ENCODE data around the gene MEGF11. TPM values are rescaled to one million over a fixed set of nuclear protein-coding genes. Genes with fewer than 3 reads are reported as not detected.

Gene MEGF11
- total and polyA plus RNA-seq, 9 donors: 0.04 to 11.4 (median 0.40) TPM; not detected in 2

DNA sequence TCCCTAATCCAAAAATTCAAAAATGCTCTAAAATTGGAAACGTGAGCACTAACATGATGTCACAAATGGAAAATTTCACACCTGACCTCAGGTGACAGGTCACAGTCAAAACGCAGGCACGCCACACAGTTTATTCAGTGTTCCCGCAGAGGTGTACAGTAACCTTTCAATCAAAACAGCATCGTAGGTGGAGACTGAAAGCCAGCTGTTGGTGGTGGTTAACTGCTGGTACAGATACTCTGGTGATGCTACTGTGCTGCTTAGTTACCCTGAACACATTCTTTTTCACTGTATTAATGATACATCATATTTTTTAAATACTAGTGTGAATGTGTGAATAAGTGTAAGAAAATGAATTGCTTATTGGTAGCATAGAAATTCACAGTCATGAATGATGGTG lies 360.5 kb downstream of the MEGF11 start:
- no peaks in the 10 kb centered on the region for H3K36me3 ChIP-seq
- no peaks in the 10 kb centered on the region for H3K27me3 ChIP-seq
- WGBS, 3 donors: 87 to 90% (median 90%) methylated on average over 5 of the region's 5 CpGs
- intact Hi-C loops (cut with DNase I): no loop called here
- no peaks in the 10 kb centered on the region for H3K9me3 ChIP-seq
- no peak for DNase-seq
- no peak overlapping the region for H3K4me3 ChIP-seq
- TF ChIP-seq, protein P1, sequence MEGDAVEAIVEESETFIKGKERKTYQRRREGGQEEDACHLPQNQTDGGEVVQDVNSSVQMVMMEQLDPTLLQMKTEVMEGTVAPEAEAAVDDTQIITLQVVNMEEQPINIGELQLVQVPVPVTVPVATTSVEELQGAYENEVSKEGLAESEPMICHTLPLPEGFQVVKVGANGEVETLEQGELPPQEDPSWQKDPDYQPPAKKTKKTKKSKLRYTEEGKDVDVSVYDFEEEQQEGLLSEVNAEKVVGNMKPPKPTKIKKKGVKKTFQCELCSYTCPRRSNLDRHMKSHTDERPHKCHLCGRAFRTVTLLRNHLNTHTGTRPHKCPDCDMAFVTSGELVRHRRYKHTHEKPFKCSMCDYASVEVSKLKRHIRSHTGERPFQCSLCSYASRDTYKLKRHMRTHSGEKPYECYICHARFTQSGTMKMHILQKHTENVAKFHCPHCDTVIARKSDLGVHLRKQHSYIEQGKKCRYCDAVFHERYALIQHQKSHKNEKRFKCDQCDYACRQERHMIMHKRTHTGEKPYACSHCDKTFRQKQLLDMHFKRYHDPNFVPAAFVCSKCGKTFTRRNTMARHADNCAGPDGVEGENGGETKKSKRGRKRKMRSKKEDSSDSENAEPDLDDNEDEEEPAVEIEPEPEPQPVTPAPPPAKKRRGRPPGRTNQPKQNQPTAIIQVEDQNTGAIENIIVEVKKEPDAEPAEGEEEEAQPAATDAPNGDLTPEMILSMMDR (IDR thresholded peaks at IDR 0.05): no peak
- no peak for TF ChIP-seq POLR2A (IDR thresholded peaks at IDR 0.05)
- no peak for TF ChIP-seq EP300 (IDR thresholded peaks at IDR 0.05)
- no peak overlapping the region for H3K27ac ChIP-seq
- no peaks in the 10 kb centered on the region for H3K4me1 ChIP-seq (ENCODE audit: insufficient read depth)

DNA sequence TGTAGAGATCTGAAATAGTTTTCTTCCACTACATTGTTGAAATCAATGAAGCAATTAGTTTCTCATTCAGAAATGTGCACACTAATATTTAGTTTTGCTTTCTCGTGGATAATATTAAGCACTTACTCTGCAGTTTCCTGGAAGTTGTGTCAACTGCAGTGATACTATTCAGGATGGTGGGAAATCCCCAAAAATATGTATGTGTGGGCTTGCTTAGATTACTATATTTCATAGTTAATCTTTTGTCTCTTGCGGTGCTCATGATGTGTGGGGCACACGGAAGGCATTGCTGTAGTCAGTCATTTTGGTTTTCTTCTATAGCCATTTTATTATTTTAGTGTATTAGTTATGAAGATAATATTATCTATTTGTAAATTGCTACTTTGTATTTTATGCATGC lies 364.6 kb downstream of the MEGF11 start:
- Histone ChIP-seq H3K27me3 (no peaks in the 10 kb centered on the region), H3K27ac (no peak overlapping the region), H3K36me3 (no peaks in the 10 kb centered on the region), H3K4me3 (no peak overlapping the region), H3K9me3 (no peaks in the 10 kb centered on the region), H3K4me1 (ENCODE audit: insufficient read depth) (no peaks in the 10 kb centered on the region)
- no peak for DNase-seq
- intact Hi-C loops (cut with DNase I): no loop called here
- WGBS, 3 donors: 73 to 76% (median 76%) methylated on average over 3 of the region's 3 CpGs
- TF ChIP-seq POLR2A (IDR thresholded peaks at IDR 0.05) (no peak), EP300 (IDR thresholded peaks at IDR 0.05) (no peak)
- TF ChIP-seq, protein P1 (IDR thresholded peaks at IDR 0.05): no peak

DNA sequence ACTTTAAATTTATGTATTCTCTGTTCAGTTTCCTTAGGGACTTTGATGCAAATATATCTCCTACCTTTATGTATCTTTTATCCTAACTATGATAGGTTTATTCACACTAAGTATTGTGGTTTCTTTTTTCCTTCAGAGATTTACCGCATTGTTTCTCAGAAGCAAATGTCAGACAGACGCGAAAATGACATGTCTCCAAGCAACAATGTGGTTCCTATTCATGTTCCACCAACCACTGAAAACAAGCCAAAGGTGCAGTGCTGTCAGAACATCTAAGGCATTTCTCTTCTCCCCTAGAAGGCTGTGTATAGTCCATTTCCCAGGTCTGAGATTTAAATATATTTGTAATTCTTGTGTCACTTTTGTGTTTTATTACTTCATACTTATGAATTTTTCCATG lies 366.0 kb downstream of the MEGF11 start:
- no peak for DNase-seq
- Histone ChIP-seq H3K27ac (no peak overlapping the region), H3K9me3 (no peaks in the 10 kb centered on the region), H3K4me1 (ENCODE audit: insufficient read depth) (no peaks in the 10 kb centered on the region), H3K4me3 (no peak overlapping the region), H3K36me3 (no peaks in the 10 kb centered on the region), H3K27me3 (no peaks in the 10 kb centered on the region)
- intact Hi-C loops (cut with DNase I): no loop called here
- no peak for TF ChIP-seq EP300 (IDR thresholded peaks at IDR 0.05)
- TF ChIP-seq, protein P1 (IDR thresholded peaks at IDR 0.05): no peak
- WGBS, 3 donors: 89 to 90% (median 89%) methylated on average over 3 of the region's 3 CpGs

DNA sequence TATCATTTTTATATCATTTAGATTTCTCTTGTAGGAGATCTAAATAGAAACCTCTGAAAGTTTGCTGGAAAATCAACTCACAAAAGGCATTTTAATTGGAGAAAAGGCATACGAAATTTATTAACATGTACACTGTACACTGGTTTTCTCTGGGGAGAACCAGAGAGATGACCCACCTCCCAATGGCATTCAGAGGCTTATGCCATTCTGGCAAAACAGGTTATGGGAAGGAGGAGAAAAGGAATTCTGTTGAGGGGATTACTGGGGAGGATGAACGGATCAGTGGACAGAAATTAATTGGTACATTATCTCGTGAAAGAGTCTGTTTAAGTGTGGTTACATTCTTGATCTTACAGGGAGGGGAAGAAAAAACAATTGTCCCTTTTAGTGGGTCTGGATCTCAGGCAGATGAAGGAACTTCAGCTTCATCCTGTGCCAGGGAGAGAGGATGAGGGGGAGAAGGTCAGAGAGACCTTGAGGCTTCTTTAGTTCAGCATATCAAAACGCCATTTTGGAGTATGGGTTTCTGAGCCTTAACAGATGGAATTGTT lies 367.8 kb downstream of the MEGF11 start:
- no peaks in the 10 kb centered on the region for H3K36me3 ChIP-seq
- intact Hi-C loops (cut with DNase I): no loop called here

More for the DNA sequence above, 367.8 kb downstream of the MEGF11 start:
- no peak overlapping the region for H3K4me3 ChIP-seq
- H3K9me3 ChIP-seq: no peaks in the 10 kb centered on the region
- H3K4me1 ChIP-seq (ENCODE audit: insufficient read depth): no peaks in the 10 kb centered on the region
- no peak for DNase-seq
- TF ChIP-seq, protein P1 (IDR thresholded peaks at IDR 0.05): no peak
- TF ChIP-seq EP300 (IDR thresholded peaks at IDR 0.05) (no peak), POLR2A (IDR thresholded peaks at IDR 0.05) (no peak)
- H3K27ac ChIP-seq: no peak overlapping the region
- 44 to 49% (median 46%) methylated on average over 4 of the region's 4 CpGs for WGBS, 3 donors
- no peaks in the 10 kb centered on the region for H3K27me3 ChIP-seq
